Cerebellar nuclear complex (tissue), 1 donor: ENCODE data around the gene ACOX3.
"Not testable (repeated sequence)": the region's sequence is repeated elsewhere in the genome, so short reads cannot be mapped to it uniquely, and the experiment has no call there.

Experiments
- DNase-seq, 2 experiments: peaks; one replicate each; lab custom pipeline; 2025; lab: John Stamatoyannopoulos, UW

ACOX3 gene

GRCh38 chr4:8352368-8353157 is 88.0 kb downstream of the ACOX3 start:
- DNase-seq, result no peak

DNA sequence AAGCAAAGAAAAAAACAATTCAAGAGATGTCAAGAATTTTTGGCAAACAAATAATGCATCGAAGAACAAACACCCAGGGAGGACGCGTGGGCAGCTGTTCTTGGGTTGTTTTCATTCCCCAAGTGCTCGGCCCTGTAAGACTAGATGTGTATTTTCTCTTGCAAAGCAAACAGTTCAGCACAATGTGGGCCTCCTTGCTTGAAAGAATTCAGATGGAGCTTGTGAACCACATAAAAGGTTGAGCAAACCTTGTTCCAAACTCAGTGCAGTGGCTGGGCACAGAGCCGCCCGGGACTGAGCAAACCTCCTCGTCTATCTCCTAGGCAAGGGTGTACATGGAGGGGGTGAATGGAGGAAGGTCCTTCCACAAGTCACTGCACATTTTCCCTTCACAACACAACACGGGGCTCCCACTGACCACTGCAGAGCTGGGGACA is 88.6 kb downstream of the ACOX3 start:
- no peak for DNase-seq

- DNase-seq, result no peak
These were observed 89.6 kb downstream of the ACOX3 start for GRCh38 chr4:8350841-8351461.

DNA sequence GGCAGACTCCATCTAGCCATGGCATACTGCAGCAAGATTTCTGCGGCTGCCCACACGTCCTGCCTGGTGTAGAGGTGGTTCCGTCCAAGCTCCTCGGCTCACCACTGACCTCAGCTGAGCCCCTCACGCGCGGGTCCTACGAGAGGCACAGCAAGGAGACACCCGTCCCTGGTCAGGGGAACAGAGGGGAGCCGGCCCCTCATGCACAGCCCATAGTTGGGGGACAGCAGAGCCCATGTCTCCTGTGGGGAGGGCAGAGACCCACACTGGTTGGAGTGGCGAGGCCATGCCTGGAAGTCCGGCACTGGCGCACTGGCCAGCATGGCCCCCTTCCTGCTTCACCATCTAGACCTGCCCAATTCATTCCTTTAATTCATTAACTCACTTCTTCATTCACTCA is 90.2 kb downstream of the ACOX3 start:
- DNase-seq, result no peak

DNA sequence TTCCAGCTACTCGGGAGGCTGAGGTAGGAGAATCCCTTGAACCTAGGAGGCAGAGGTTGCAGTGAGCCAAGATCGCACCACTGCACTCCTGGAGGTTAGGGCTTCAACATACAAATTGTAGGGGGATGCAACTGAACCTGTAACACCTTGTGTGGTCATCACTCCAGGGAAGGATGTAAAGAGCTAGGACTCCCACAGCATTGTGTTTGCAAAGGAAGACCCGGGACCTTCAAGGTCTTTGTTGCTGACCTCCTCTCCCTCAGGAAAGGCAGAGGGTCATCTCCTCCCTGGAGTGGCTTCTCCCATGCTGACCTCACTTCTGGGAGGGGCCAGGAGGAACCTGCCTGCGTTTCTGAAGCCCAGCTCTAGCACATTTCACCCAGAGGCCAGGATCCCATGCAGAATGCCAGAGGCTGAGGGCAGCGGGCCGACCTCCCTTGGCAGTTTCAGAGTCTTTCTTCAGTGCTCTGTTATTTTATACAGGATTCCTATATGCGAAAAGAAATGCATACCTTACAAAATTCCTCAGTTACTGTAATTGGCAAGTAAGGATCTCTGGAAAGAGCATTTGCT is 90.8 kb downstream of the ACOX3 start:
- DNase-seq, result no peak

GRCh38 chr4:8349236-8349635 is 91.3 kb downstream of the ACOX3 start:
- not testable (repeated sequence) for DNase-seq

- DNase-seq, result no peak
These were observed 92.5 kb downstream of the ACOX3 start for GRCh38 chr4:8348071-8348470.

DNA sequence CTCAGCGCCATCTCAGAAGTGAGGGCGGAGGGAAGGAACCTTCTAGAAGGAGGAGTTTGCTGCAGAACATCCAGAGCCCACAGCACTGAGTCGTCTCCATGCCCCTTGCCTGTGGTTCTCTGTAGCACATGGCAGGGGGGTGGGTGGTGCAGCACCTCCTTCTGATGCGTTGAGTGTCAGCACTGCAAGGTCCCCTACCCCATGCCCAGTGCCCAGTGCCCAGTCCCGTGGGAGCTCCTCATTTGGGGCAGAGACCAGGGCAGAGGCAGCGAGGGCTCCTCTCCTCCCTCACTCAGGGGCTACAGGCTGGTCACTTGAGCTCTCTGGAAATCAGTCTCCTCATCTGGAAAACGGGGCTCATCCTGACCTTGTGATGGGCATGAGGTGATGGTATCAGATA is 92.9 kb downstream of the ACOX3 start:
- no peak for DNase-seq

DNA sequence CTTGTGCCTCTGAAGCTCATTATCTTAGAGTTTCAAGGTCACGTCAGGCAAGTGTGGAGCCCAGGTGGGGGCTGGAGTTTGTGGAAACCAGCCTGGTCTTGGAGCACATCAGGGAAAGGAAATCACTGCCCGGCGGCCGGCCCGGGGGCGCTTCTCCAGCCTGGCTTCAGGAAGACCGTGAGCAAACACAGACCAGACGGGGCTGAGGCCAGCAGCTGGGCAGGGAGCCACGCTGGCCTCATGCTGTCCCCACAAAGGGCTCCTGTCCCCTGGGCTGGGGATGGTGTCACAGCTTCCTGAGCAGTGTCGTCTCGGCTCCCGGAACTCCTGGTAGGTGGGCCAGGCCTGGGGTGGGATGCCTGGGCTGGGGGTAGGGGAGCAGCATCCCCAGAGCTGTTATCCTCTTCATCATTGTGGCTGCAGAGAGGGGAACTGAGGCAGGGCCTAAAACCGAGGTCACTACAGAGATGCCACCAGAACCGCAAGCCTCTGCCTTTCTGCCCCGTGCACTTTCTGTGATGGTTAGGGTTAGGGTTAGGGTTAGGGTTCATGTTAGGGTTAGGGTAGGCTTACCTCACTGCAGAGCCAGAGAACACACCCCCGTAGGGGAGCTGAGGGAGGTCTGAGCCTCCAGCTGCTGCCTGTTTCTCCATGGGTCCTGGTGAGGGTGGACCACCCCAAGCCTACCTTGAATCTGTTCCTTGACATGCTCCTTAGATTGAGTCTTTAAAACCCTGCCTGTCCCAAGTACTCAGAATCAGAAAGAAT is 93.5 kb downstream of the ACOX3 start:
- DNase-seq, result no peak

- no peak for DNase-seq
These were observed 94.3 kb downstream of the ACOX3 start for GRCh38 chr4:8345946-8346814.

- DNase-seq, result no peak
These were observed 95.2 kb downstream of the ACOX3 start for GRCh38 chr4:8345053-8345945.

DNA sequence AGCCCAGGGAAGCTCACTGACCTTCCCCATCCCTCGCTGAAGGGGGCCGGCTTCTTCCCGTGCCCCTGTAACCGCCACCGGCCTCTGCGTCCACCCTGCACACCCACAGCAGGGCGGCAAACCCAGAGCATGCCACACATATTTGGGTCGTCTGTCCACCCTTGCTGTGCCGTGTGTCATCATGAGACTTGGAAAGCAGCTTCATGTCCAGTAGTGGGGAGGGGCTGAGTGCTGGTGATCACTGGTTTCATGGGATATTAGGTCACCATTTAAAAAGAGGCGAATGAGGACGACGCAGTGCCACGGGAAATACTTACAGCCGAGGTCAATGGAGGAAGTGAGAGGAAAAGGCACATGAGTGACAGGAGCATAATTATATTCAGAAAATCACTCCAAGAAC is 96.1 kb downstream of the ACOX3 start:
- no peak for DNase-seq

GRCh38 chr4:8343967-8344331 is 96.6 kb downstream of the ACOX3 start:
- DNase-seq, result no peak

DNA sequence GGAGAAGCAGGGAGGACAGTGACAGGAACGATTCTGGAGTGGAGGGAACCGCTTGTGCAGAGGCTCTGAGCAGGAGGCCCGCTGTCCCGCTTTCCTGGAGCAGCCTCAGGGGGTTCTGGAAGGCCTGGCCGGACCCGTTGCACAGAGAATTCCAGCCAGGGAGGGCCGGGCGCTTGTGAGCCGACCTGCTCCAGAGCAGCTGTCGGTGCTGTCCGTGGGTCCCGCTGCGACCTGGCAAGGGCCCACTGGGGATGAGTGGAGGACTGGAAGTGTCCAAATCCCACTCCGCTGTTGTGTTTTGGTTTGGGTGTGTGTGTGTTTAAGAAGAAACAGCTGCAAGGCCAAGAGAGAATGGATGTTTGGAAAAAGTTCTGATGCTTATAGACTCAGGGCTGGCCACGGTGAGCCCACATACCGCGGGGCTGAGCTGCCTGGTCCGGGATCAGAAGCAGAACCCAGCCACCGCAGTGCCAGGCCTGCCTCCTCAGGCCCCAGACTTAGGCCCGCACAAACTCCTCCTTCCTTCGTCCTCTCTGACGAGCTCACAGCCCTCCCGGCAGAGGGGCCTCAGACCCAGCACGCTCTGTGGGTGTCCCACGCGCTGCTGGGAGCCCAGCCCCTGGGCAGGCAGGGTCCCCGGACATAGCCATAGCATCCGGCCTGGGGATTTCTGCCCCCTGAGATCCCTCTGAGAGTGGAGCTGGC is 97.1 kb downstream of the ACOX3 start:
- DNase-seq, result no peak

GRCh38 chr4:8342651-8343261 is 97.8 kb downstream of the ACOX3 start:
- no peak for DNase-seq

GRCh38 chr4:8341691-8342090 is 98.8 kb downstream of the ACOX3 start:
- no peak for DNase-seq

DNA sequence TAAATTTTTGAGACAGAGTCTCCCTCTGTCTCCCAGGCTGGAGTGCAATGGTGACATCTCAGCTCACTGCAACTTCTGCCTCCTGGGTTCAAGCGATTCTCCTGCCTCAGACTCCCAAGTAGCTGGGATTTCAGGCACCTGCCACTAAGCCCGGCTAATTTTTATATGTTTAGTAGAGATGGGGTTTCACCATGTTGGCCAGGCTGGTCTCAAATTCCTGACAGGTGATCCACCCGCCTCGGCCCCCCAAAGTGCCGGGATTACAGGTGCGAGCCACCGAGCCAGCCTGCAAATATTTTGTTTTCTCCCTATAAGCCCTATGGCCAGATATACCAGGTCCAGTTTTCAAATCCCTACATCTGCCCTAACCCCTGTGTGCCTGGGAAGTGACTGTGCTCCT is 99.2 kb downstream of the ACOX3 start:
- not testable (repeated sequence) for DNase-seq

DNA sequence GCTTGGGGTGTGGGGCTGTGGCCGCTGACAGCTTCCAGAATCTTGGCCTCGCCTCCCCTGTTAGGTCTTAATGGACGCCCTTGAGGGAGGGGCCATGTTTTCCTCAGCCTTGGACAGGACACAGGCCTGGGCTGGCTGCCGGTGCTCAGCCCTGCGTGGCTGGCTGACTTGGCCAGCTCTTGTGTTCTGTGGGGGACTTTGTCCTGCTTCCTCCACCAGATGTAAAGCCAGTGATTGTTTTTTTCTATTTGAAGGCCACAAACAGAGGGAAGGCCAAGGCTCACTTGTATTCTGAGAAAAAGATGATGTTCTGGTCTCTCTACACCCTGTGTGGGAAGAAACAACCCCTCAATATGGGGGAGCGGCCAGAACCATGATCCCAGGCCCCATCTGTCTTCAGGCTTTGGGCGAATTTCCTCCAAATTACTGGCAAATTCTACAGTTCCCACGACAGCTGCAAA is 99.7 kb downstream of the ACOX3 start:
- DNase-seq, result no peak

- no peak for DNase-seq
These were observed 102.1 kb downstream of the ACOX3 start for GRCh38 chr4:8338351-8338961.
